ENCODE measurements around the gene OSBP2.

OSBP2 gene

GRCh38 chr22:30712094-30712493, 17.4 kb downstream of the OSBP2 start:
- Histone ChIP-seq H3K9me3 (ENCODE audit: control insufficient read depth in 5 of 5, low read length in 5 of 5) (no peaks in the 10 kb centered on the region), H3K4me3 (ENCODE audit: low read depth in 1 of 5, low read length in 5 of 5) (no peak overlapping the region), H3K27me3 (ENCODE audit: control insufficient read depth in 5 of 5, insufficient read depth in 4 of 5, low read length in 5 of 5) (no peaks in the 10 kb centered on the region), H3K27ac (ENCODE audit: low read depth, low read length) (no peak overlapping the region), H3K9ac (ENCODE audit: low read length in 5 of 5) (no peak overlapping the region), H3K4me1 (ENCODE audit: control insufficient read depth in 5 of 5, insufficient read depth in 5 of 5, low read length in 5 of 5) (no peaks in the 10 kb centered on the region), H3K36me3 (ENCODE audit: control insufficient read depth in 5 of 5, insufficient read depth in 5 of 5, low read length in 5 of 5) (no peaks in the 10 kb centered on the region)

DNA sequence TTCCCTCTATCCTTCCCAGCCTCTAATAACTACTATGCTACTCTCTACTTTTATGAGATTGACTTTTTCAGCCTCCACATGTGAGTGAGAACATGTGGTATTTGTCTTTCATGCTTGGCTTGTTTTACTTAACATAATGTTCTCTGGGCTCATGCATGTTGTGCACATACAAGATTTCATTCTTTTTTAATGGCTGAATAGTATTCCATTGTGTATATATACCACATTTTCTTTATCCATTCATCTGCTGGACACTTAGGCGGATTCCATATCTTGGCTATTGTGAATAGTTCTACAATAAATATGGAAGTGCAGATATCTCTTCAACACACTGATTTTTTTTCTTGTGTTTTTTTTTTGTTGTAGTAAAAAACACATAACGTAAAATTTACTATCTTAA, 19.4 kb downstream of the OSBP2 start:
- no peaks in the 10 kb centered on the region for H3K9me3 ChIP-seq (ENCODE audit: control insufficient read depth in 5 of 5, low read length in 5 of 5)
- H3K4me1 ChIP-seq (ENCODE audit: control insufficient read depth in 5 of 5, insufficient read depth in 5 of 5, low read length in 5 of 5), result peaks cover 0 to 3% (median 0%) of the 10 kb centered on the region in 5 donors
- no peak overlapping the region for H3K27ac ChIP-seq (ENCODE audit: low read depth, low read length)
- no peak overlapping the region for H3K9ac ChIP-seq (ENCODE audit: low read length in 5 of 5)
- H3K36me3 ChIP-seq (ENCODE audit: control insufficient read depth in 5 of 5, insufficient read depth in 5 of 5, low read length in 5 of 5), result no peaks in the 10 kb centered on the region
- H3K27me3 ChIP-seq (ENCODE audit: control insufficient read depth in 5 of 5, insufficient read depth in 4 of 5, low read length in 5 of 5), result no peaks in the 10 kb centered on the region
- H3K4me3 ChIP-seq (ENCODE audit: low read depth in 1 of 5, low read length in 5 of 5), result no peak overlapping the region

GRCh38 chr22:30717331-30717921, 22.8 kb downstream of the OSBP2 start:
- Histone ChIP-seq H3K4me1 (ENCODE audit: control insufficient read depth in 5 of 5, insufficient read depth in 5 of 5, low read length in 5 of 5) (peaks cover 0 to 3% (median 0%) of the 10 kb centered on the region in 5 donors), H3K36me3 (ENCODE audit: control insufficient read depth in 5 of 5, insufficient read depth in 5 of 5, low read length in 5 of 5) (no peaks in the 10 kb centered on the region), H3K4me3 (ENCODE audit: low read depth in 1 of 5, low read length in 5 of 5) (no peak overlapping the region), H3K27ac (ENCODE audit: low read depth, low read length) (no peak overlapping the region), H3K27me3 (ENCODE audit: control insufficient read depth in 5 of 5, insufficient read depth in 4 of 5, low read length in 5 of 5) (no peaks in the 10 kb centered on the region), H3K9ac (ENCODE audit: low read length in 5 of 5) (no peak overlapping the region), H3K9me3 (ENCODE audit: control insufficient read depth in 5 of 5, low read length in 5 of 5) (no peaks in the 10 kb centered on the region)

- no peak overlapping the region for H3K27ac ChIP-seq (ENCODE audit: low read depth, low read length)
- H3K4me3 ChIP-seq (ENCODE audit: low read depth in 1 of 5, low read length in 5 of 5), result no peak overlapping the region
- no peaks in the 10 kb centered on the region for H3K27me3 ChIP-seq (ENCODE audit: control insufficient read depth in 5 of 5, insufficient read depth in 4 of 5, low read length in 5 of 5)
These were observed 23.3 kb downstream of the OSBP2 start for GRCh38 chr22:30717952-30718351.

DNA sequence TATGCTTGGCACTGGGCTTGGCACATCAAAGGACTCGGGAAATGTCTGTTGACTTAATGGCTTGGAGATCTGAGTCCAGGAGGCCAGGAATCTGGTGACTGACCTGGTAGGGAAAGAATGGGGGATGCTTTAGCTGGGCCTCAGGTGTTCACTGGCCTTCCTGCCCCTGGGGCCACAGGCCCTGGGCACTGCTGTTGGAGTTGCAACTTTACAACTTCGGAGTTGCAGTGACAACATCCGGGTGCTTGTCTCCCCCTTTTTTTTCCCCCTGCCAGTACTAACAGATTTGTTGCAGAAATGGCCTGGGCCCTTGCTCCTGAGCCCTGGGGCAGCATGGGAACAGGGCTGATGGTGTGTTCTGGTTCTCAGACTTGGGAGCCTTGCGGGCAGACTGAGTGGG, 23.8 kb downstream of the OSBP2 start:
- no peaks in the 10 kb centered on the region for H3K9me3 ChIP-seq (ENCODE audit: control insufficient read depth in 5 of 5, low read length in 5 of 5)
- no peak overlapping the region for H3K27ac ChIP-seq (ENCODE audit: low read depth, low read length)
- H3K36me3 ChIP-seq (ENCODE audit: control insufficient read depth in 5 of 5, insufficient read depth in 5 of 5, low read length in 5 of 5), result no peaks in the 10 kb centered on the region
- H3K4me1 ChIP-seq (ENCODE audit: control insufficient read depth in 5 of 5, insufficient read depth in 5 of 5, low read length in 5 of 5), result peaks cover 0 to 3% (median 0%) of the 10 kb centered on the region in 5 donors
- no peaks in the 10 kb centered on the region for H3K27me3 ChIP-seq (ENCODE audit: control insufficient read depth in 5 of 5, insufficient read depth in 4 of 5, low read length in 5 of 5)
- no peak overlapping the region for H3K4me3 ChIP-seq (ENCODE audit: low read depth in 1 of 5, low read length in 5 of 5)
- no peak overlapping the region for H3K9ac ChIP-seq (ENCODE audit: low read length in 5 of 5)

More at GRCh38 chr22:30717952-30718351, 23.3 kb downstream of the OSBP2 start:
- H3K4me1 ChIP-seq (ENCODE audit: control insufficient read depth in 5 of 5, insufficient read depth in 5 of 5, low read length in 5 of 5), result peaks cover 0 to 3% (median 0%) of the 10 kb centered on the region in 5 donors
- H3K9me3 ChIP-seq (ENCODE audit: control insufficient read depth in 5 of 5, low read length in 5 of 5), result no peaks in the 10 kb centered on the region
- no peak overlapping the region for H3K9ac ChIP-seq (ENCODE audit: low read length in 5 of 5)
- no peaks in the 10 kb centered on the region for H3K36me3 ChIP-seq (ENCODE audit: control insufficient read depth in 5 of 5, insufficient read depth in 5 of 5, low read length in 5 of 5)

DNA sequence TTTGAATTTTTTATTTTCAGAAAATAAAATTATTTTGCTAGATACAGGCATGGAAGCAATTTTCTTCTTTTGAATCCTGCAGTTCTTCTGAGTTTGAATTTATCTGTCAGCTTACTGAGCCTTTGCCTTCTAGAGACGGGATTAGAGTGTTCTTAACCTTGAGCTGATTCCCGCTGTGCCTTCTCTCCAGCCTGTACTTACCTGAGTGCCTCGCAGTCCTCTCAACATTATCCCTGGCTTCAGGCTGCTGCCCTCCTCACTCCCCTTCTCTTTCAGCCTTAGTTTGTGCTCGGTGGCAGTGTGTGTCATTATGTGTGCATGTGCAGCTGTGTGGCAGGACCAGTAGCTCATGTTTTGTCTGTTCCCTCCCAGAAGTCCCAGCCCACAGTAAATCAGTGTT, 24.3 kb downstream of the OSBP2 start:
- Histone ChIP-seq H3K27ac (ENCODE audit: low read depth, low read length) (no peak overlapping the region), H3K4me1 (ENCODE audit: control insufficient read depth in 5 of 5, insufficient read depth in 5 of 5, low read length in 5 of 5) (peaks cover 0 to 3% (median 0%) of the 10 kb centered on the region in 5 donors), H3K9me3 (ENCODE audit: control insufficient read depth in 5 of 5, low read length in 5 of 5) (no peaks in the 10 kb centered on the region), H3K27me3 (ENCODE audit: control insufficient read depth in 5 of 5, insufficient read depth in 4 of 5, low read length in 5 of 5) (no peaks in the 10 kb centered on the region), H3K4me3 (ENCODE audit: low read depth in 1 of 5, low read length in 5 of 5) (no peak overlapping the region), H3K9ac (ENCODE audit: low read length in 5 of 5) (no peak overlapping the region), H3K36me3 (ENCODE audit: control insufficient read depth in 5 of 5, insufficient read depth in 5 of 5, low read length in 5 of 5) (no peaks in the 10 kb centered on the region)

- no peaks in the 10 kb centered on the region for H3K9me3 ChIP-seq (ENCODE audit: control insufficient read depth in 5 of 5, low read length in 5 of 5)
- H3K4me1 ChIP-seq (ENCODE audit: control insufficient read depth in 5 of 5, insufficient read depth in 5 of 5, low read length in 5 of 5), result peaks cover 0 to 3% (median 0%) of the 10 kb centered on the region in 5 donors
- H3K36me3 ChIP-seq (ENCODE audit: control insufficient read depth in 5 of 5, insufficient read depth in 5 of 5, low read length in 5 of 5), result no peaks in the 10 kb centered on the region
- H3K27ac ChIP-seq (ENCODE audit: low read depth, low read length), result no peak overlapping the region
- no peak overlapping the region for H3K9ac ChIP-seq (ENCODE audit: low read length in 5 of 5)
- no peak overlapping the region for H3K4me3 ChIP-seq (ENCODE audit: low read depth in 1 of 5, low read length in 5 of 5)
- peaks cover 0 to 2% (median 0%) of the 10 kb centered on the region in 5 donors for H3K27me3 ChIP-seq (ENCODE audit: control insufficient read depth in 5 of 5, insufficient read depth in 4 of 5, low read length in 5 of 5)
These were observed 25.7 kb downstream of the OSBP2 start for GRCh38 chr22:30720263-30720837.

DNA sequence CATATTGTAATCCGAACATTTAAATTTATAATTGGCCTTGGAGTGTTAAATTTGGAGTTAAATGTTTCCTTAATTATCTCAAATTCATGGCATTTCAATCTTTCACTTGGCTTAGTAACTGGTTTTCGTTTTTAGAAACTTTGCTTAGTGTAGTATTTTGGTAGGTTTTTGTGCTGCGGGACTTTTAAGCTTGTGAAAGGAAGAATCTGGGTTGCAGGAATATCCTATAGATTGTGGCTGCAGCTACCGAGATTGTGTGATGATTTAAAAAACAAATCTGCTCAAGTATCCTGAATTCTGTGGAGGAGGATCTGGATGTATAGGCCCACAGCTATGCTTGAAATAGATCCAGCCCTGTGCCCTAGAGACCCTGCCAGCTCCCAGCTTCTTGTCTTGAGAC, 27.1 kb downstream of the OSBP2 start:
- H3K9ac ChIP-seq (ENCODE audit: low read length in 5 of 5), result no peak overlapping the region
- H3K36me3 ChIP-seq (ENCODE audit: control insufficient read depth in 5 of 5, insufficient read depth in 5 of 5, low read length in 5 of 5), result no peaks in the 10 kb centered on the region
- no peaks in the 10 kb centered on the region for H3K9me3 ChIP-seq (ENCODE audit: control insufficient read depth in 5 of 5, low read length in 5 of 5)
- H3K27ac ChIP-seq (ENCODE audit: low read depth, low read length), result no peak overlapping the region
- no peak overlapping the region for H3K4me3 ChIP-seq (ENCODE audit: low read depth in 1 of 5, low read length in 5 of 5)
- H3K4me1 ChIP-seq (ENCODE audit: control insufficient read depth in 5 of 5, insufficient read depth in 5 of 5, low read length in 5 of 5), result peaks cover 0 to 3% (median 0%) of the 10 kb centered on the region in 5 donors
- peaks cover 0 to 2% (median 0%) of the 10 kb centered on the region in 5 donors for H3K27me3 ChIP-seq (ENCODE audit: control insufficient read depth in 5 of 5, insufficient read depth in 4 of 5, low read length in 5 of 5)

DNA sequence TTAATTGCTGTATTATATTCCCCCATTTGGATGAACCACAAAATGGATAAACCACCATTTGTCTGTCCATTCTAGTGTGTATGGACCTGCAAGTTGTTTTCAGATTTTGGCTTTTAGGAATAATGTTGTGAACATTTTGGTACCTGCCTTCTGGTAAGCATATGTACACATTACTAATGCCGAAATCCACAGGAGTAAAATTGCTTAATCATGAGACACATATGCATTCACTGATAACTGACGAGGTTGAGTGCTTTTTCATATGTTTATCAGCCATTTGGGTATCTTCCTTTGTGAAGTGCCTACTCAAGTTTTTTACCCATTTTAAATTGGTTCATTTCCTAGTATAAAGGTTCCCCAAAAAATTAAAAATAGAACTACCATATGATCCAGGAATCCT, 34.2 kb downstream of the OSBP2 start:
- Histone ChIP-seq H3K36me3 (ENCODE audit: control insufficient read depth in 5 of 5, insufficient read depth in 5 of 5, low read length in 5 of 5) (no peaks in the 10 kb centered on the region), H3K4me3 (ENCODE audit: low read depth in 1 of 5, low read length in 5 of 5) (no peak overlapping the region), H3K4me1 (ENCODE audit: control insufficient read depth in 5 of 5, insufficient read depth in 5 of 5, low read length in 5 of 5) (no peaks in the 10 kb centered on the region), H3K9me3 (ENCODE audit: control insufficient read depth in 5 of 5, low read length in 5 of 5) (no peaks in the 10 kb centered on the region), H3K27me3 (ENCODE audit: control insufficient read depth in 5 of 5, insufficient read depth in 4 of 5, low read length in 5 of 5) (peaks cover 0 to 2% (median 0%) of the 10 kb centered on the region in 5 donors), H3K27ac (ENCODE audit: low read depth, low read length) (no peak overlapping the region), H3K9ac (ENCODE audit: low read length in 5 of 5) (no peak overlapping the region)

- Histone ChIP-seq H3K4me3 (ENCODE audit: low read depth in 1 of 5, low read length in 5 of 5) (no peak overlapping the region), H3K9me3 (ENCODE audit: control insufficient read depth in 5 of 5, low read length in 5 of 5) (no peaks in the 10 kb centered on the region), H3K27me3 (ENCODE audit: control insufficient read depth in 5 of 5, insufficient read depth in 4 of 5, low read length in 5 of 5) (no peaks in the 10 kb centered on the region), H3K4me1 (ENCODE audit: control insufficient read depth in 5 of 5, insufficient read depth in 5 of 5, low read length in 5 of 5) (no peaks in the 10 kb centered on the region), H3K27ac (ENCODE audit: low read depth, low read length) (no peak overlapping the region), H3K36me3 (ENCODE audit: control insufficient read depth in 5 of 5, insufficient read depth in 5 of 5, low read length in 5 of 5) (no peaks in the 10 kb centered on the region), H3K9ac (ENCODE audit: low read length in 5 of 5) (no peak overlapping the region)
These were observed 37.0 kb downstream of the OSBP2 start for GRCh38 chr22:30731658-30732057.
